Measurements from ENCODE around the gene KCNIP4.
A peak's percentile ranks its signal among the peaks of the same experiment; 100 is the strongest.
"Not testable (repeated sequence)": the region's sequence is repeated elsewhere in the genome, so short reads cannot be mapped to it uniquely, and the experiment has no call there.

KCNIP4 gene

DNA sequence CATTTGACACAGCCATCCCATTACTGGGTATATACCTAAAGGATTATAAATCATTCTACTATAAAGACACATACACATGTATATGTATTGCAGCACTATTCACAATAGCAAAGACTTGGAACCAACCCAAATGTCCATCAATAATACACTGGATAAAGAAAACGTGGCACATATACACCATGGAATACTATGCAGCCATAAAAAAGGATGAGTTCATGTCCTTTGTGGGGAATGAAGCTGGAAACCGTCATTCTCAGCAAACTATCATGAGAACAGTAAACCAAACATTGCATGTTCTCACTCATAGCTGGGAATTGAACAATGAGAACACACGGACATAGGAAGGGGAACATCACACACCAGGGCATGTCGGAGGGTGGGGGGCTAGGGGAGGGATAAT, 1202.6 kb downstream of the KCNIP4 start:
- DNase-seq (ENCODE audit: low read depth) = not testable (repeated sequence)

- no peak for DNase-seq (ENCODE audit: low read depth)
Observed at GRCh38 chr4:20735931-20736330, 1212.6 kb downstream of the KCNIP4 start.

DNA sequence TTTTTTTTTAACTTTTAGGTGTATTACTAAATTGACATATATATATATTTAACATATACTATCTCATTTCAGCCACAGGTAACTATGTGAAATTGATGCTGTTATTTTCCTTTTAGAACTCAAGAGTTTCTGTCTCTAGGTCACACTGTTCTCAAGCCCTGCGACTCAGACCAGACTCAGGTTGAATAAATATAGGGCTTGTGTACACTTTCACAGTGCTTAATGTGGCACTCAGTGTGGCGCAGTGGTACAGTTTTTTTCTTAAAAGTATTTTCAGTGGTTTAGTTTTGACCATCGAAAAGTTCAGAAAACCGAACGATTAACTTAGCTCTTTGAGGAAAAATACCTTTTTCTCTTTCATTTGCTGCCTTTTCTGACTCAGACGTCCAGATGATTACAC, 1223.7 kb downstream of the KCNIP4 start:
- DNase-seq (ENCODE audit: low read depth) = no peak

DNA sequence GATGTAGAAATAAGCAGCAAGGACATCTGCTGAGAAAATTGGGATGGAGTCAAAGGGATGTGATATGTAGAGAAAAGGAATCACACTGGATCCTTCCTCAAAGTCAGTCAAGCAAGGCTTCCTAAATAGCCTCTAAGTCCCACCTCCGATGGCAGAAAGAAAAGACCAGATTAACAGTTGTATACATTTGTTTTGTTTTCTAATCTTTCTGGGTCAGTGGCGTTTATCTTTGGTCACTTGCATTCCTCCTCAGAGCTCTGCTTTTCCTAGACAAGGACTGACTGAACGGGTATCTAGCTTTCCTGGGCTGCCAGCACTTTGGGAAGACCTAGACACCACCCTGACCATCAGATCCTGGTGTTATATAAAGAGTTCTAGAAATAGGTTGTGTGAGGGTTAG, 1225.1 kb downstream of the KCNIP4 start:
- DNase-seq (ENCODE audit: low read depth) = no peak

- no peak for DNase-seq (ENCODE audit: low read depth)
Observed at GRCh38 chr4:20723019-20723418, 1225.6 kb downstream of the KCNIP4 start.

DNA sequence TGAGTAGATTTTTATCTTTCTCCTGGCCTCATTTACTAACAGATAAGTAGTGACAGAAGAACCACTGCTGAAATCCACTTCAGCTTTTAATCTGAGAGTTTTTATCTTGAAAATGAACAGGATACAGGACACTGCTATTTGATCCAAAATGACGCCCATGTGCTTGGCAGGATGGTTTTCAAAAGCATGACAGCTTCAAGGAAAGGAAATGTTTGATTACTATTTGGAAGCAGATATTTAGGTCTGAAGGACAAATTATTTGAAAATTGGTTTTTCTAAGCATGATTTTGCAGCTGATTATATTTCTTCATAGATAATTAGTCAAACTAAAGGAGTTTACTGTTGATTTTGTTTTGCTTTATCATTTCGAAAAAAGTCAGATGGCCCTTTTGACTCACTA, 1237.2 kb downstream of the KCNIP4 start:
- no peak for DNase-seq (ENCODE audit: low read depth)

GRCh38 chr4:20700007-20700761, 1248.4 kb downstream of the KCNIP4 start, which contains the start of gene PACRGL:
TSS of gene PACRGL (plus strand) at chr4:20700458. CDS start at chr4:20704482, 4,024 bp downstream.
- peak; percentile 66 for DNase-seq (ENCODE audit: low read depth)

DNA sequence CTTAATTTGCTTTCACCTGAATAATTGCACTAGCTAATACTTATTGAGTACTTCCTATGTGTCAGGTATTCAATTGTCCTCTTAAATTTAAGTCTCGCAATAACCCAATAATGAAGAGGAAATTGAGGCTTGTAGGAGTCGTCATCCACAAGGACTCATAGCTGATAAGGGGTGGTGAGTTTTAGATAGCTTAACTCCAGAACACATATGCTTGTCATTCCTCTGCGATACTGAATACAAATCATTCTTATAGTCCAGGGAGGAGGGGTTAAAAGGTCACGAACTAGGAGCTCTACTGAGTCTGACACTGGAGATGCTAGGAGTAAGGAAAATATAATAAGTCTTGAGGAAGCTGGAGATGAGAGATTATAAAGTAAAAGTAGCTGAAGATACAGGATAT, 1249.8 kb downstream of the KCNIP4 start:
- DNase-seq (ENCODE audit: low read depth) = no peak

DNA sequence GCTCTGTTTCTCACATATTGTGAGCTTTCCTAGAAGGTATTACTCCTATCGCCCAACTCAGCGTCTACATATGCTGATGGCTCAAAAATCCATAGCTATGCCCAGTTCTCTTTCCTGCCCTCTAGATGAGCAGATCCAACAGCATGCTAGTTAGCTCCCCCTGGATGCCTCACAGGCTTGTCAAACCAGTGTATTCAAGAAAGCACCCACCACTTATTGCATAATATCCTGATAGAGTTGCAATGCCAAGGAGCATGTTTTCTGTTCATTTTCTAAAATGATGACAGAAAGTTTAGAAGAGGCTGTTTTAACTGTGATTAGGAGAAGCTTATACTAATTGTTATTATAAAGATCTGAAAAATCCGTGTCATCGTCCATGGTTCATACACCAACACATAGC, 1250.2 kb downstream of the KCNIP4 start:
- DNase-seq (ENCODE audit: low read depth) = no peak

GRCh38 chr4:20696815-20697214, 1251.8 kb downstream of the KCNIP4 start:
- no peak for DNase-seq (ENCODE audit: low read depth)

DNA sequence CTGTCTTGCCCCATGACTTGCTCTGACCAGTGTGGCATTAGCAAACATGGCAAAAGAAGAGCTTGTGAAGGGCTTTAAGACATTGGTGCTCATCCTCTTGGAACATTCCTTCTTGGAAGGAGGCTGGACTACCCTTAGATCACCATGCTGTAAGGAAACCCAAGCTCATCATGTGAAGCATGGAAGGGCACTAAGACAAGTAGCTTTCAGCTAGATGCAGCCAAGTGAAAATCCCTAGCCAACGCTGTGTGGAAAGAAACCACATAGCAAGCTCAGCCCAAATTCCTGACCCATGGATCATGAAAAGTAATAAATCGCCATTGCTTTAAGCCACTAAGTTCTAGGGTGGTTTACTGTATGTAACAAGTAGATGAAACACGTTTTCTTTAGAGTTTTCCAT, 1260.7 kb downstream of the KCNIP4 start:
- DNase-seq (ENCODE audit: low read depth) = peak; percentile 81

- DNase-seq (ENCODE audit: low read depth) = no peak
Observed at GRCh38 chr4:20684852-20685763, 1263.5 kb downstream of the KCNIP4 start.

DNA sequence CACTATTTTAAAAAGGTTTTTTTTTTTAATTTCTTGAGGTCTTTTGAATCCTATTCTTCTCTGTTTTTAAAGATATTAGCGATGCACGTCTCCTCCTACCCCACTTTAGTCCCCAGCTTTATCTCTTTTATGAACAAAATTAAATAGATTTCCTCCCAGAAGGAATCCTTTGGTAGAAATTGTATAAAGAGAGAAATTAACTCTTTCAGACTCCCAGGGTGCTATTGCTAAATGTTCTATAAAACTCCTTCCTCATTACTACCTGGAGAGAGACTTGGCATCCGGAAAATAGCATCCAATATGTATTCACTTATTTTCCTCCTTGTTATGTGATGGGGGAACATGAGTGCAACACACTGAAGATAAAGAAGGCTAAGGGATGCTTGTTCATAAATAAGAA, 1264.8 kb downstream of the KCNIP4 start:
- DNase-seq (ENCODE audit: low read depth) = no peak

DNA sequence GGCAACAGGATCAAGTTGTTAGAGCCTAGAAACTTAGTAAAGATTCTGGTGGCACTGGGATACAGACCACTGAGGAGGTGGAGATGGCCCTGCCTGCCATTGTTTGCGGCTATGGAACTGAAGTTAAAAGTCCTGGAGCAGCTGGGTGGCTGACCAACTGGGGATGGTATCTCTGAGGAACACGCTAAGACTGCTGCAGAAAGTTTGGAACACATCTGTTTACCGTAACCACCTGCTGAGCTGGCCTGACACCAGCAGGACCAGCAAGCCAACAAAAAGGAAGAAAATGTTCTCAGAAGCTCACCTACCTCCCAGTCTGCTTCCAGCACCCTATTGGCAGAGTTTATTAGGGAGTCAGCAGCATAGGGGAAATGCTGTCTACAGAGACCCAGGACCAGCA, 1265.7 kb downstream of the KCNIP4 start:
- no peak for DNase-seq (ENCODE audit: low read depth)

DNA sequence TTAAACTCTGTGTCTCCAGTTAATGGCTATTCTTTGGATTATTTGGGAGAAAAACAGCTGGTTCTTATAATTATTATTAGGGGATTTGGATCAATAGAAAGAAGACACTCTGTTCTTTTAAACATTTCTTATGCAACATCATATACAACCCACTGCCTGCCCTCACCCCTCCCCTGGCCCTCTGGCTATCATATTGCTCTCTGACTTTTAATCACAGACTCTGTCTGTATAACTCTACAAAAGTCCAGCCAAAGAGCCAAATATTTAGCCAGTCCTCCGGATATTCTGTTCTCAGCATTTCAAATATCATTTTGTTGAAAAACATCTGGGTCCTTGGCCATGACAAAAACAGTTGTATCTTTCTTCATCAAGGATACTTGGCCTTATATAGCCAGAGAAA, 1267.3 kb downstream of the KCNIP4 start:
- no peak for DNase-seq (ENCODE audit: low read depth)

- no peak for DNase-seq (ENCODE audit: low read depth)
Observed at GRCh38 chr4:20680736-20681135, 1267.8 kb downstream of the KCNIP4 start.

- no peak for DNase-seq (ENCODE audit: low read depth)
Observed at GRCh38 chr4:20679951-20680350, 1268.6 kb downstream of the KCNIP4 start.

Data from GM04503 (cell line).